Measurements from ENCODE around the gene TCAIM. TPM values are rescaled to one million over a fixed set of nuclear protein-coding genes. Genes with fewer than 3 reads are reported as not detected.

The TCAIM gene
- polyA plus RNA-seq, 1 of the 3 experiments (the other 2 are of a cell fraction) = 8.4 TPM

DNA sequence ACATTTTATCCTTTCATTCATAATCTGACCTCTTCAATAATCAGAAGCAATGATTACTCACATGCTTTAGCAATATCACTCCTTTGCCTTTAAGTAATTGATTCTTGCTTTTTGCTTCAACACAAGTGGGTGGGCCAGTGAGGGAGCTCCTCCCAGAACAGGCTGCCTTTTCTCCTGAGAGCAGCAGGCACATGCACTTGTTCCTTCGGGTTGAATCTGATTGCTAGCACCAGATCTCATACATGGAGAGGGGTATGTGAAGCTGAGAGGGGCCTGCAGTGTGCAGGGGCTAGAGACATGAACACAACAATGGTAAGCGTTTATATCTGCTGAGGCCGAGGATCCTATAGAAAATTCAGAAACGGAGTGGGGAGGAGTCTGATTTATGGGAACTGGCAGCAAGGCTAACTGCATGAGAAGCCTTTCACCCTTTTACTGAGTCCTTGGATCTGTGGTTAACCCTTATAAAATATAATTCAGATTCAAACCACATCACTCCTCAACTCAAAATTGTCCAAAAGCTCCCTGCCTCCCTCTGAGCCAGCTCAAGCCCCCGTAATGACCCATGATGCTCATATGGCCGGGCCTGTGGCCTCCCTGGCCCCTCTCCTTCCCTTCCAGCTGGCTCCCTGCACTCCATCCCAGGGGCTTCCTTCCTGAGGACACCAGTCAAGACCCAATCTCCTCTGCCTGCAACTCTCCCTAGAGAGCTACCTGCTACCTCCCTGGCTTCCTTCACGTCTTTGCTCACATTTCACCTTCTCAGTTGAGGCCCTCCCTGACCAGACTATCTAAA, 106.5 kb downstream of the TCAIM start:
- Histone ChIP-seq H3K4me1 (ENCODE audit: control insufficient read depth in 1 of 2, insufficient read depth in 2 of 2, low read depth in 1 of 2, low read length in 1 of 2) (peaks cover 3 to 6% of the 10 kb centered on the region in 2 experiments; a peak in 2 of 4 replicates), H3K4me3 (ENCODE audit: low read depth in 2 of 2, low read length in 1 of 2) (no peak overlapping the region), H3K9ac (no peak overlapping the region), H3K4me2 (no peak overlapping the region), H3F3A (replicated peaks; ENCODE audit: insufficient read depth) (peaks cover 6% of the 10 kb centered on the region), H3K9me3 (peaks cover 8% of the 10 kb centered on the region; the same call in 1 of the 2 replicates), H3K27me3 (ENCODE audit: insufficient read depth) (no peaks in the 10 kb centered on the region), H3K36me3 (replicated peaks in 1 of 2; ENCODE audit: control insufficient read depth in 1 of 2, insufficient read depth in 2 of 2, low read length in 1 of 2) (peaks cover 50 to 60% of the 10 kb centered on the region in 2 experiments), H3K27ac (ENCODE audit: low read depth in 2 of 2, low read length in 1 of 2) (no peak overlapping the region), H2AFZ (ENCODE audit: low read depth) (no peak overlapping the region), H3K9me2 (no peaks in the 10 kb centered on the region), H4K20me1 (ENCODE audit: insufficient read depth) (no peaks in the 10 kb centered on the region), H3K79me2 (ENCODE audit: insufficient read depth) (no peaks in the 10 kb centered on the region)
- DNase-seq = no peak
- ChIA-PET POLR2A (interaction anchor here (1.0 kb wide), 1 partner anchor 140 kb away, joined by 4 read pairs; the partner anchor contains the start of gene ZNF660), CTCF (interaction anchor here (0.5 kb wide), 1 partner anchor 26 kb away, joined by 3 read pairs; no protein-coding TSS in a partner anchor)
- 98% methylated on average over 7 of the region's 7 CpGs for WGBS (ENCODE audit: low lambda C conversion rate)
- no peak for TF ChIP-seq MXI1 (IDR thresholded peaks at IDR 0.05; ENCODE audit: low read depth, low read length)

DNA sequence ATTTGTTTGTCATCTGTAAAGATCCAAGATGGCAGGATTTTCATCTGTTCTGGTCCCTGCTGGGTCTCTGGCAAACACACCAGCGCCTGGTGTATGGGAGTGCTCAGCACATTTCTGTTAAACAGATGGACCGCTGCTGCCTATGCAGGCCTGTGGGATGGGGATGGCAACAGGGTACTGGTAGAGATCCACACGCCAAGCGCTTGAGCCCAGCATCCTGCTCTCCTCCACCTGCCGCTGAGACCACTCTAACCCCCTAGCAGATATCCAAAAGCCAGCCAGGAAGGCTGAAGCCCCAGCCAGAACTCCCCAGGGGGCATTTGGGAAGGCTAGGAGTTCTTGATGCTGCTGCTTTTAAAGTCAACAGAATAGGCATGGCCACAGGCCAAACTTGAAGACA, 107.2 kb downstream of the TCAIM start:
- H3K9me2 ChIP-seq = no peaks in the 10 kb centered on the region
- H3K9ac ChIP-seq = no peak overlapping the region
- ChIA-PET POLR2A (no interaction called here), CTCF (no interaction called here)
- TF ChIP-seq YY1 (IDR thresholded peaks at IDR 0.05; ENCODE audit: low read depth) = no peak
- TF ChIP-seq GATA2 (CRISPR knock-in tag; IDR thresholded peaks at IDR 0.05) = no peak
- no peak for TF ChIP-seq SMC3 (IDR thresholded peaks at IDR 0.05; ENCODE audit: low read depth, low read length)
- TF ChIP-seq RXRA (IDR thresholded peaks at IDR 0.05; ENCODE audit: borderline replicate concordance, low read depth) = no peak
- TF ChIP-seq NRF1 (IDR thresholded peaks at IDR 0.05; ENCODE audit: low read depth, low read length) = no peak
- TF ChIP-seq ZBTB33 (IDR thresholded peaks at IDR 0.05; ENCODE audit: borderline replicate concordance, low read depth) = no peak
- TF ChIP-seq FOSL2 (IDR thresholded peaks at IDR 0.05; ENCODE audit: borderline replicate concordance, low read depth) = no peak
- TF ChIP-seq FOXM1 (IDR thresholded peaks at IDR 0.05; ENCODE audit: low read depth) = no peak
- no peak for TF ChIP-seq MEF2A (IDR thresholded peaks at IDR 0.05; ENCODE audit: borderline replicate concordance, low read depth)
- TF ChIP-seq, protein P1, sequence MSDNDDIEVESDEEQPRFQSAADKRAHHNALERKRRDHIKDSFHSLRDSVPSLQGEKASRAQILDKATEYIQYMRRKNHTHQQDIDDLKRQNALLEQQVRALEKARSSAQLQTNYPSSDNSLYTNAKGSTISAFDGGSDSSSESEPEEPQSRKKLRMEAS (IDR thresholded peaks at IDR 0.05; ENCODE audit: low read depth) = no peak
- TF ChIP-seq CTCF (IDR thresholded peaks at IDR 0.05) = no peak
- no peak for TF ChIP-seq RFX5 (IDR thresholded peaks at IDR 0.05; ENCODE audit: low read length)
- no peak for TF ChIP-seq POLR2AphosphoS5 (IDR thresholded peaks at IDR 0.05; ENCODE audit: low read depth, low read length)
- TF ChIP-seq SIN3A (IDR thresholded peaks at IDR 0.05; ENCODE audit: borderline replicate concordance, low read depth, low read length) = no peak
- TF ChIP-seq TCF12 (IDR thresholded peaks at IDR 0.05) = no peak
- TF ChIP-seq, protein P2, sequence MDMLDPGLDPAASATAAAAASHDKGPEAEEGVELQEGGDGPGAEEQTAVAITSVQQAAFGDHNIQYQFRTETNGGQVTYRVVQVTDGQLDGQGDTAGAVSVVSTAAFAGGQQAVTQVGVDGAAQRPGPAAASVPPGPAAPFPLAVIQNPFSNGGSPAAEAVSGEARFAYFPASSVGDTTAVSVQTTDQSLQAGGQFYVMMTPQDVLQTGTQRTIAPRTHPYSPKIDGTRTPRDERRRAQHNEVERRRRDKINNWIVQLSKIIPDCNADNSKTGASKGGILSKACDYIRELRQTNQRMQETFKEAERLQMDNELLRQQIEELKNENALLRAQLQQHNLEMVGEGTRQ (IDR thresholded peaks at IDR 0.05; ENCODE audit: borderline replicate concordance, low read depth, low read length) = no peak
- TF ChIP-seq TEAD4 (IDR thresholded peaks at IDR 0.05; ENCODE audit: borderline replicate concordance, insufficient read depth) = no peak
- TF ChIP-seq RAD21 (IDR thresholded peaks at IDR 0.05; ENCODE audit: low read length) = no peak
- H4K20me1 ChIP-seq (ENCODE audit: insufficient read depth) = no peaks in the 10 kb centered on the region
- no peaks in the 10 kb centered on the region for H3K79me2 ChIP-seq (ENCODE audit: insufficient read depth)
- H3K27me3 ChIP-seq (ENCODE audit: insufficient read depth) = no peaks in the 10 kb centered on the region
- H3K27ac ChIP-seq (ENCODE audit: low read depth in 2 of 2, low read length in 1 of 2) = no peak overlapping the region; a peak in 1 of 4 replicates
- no peaks in the 10 kb centered on the region for H3F3A ChIP-seq (replicated peaks; ENCODE audit: insufficient read depth)
- DNase-seq = no peak
- 93% methylated on average over 5 of the region's 5 CpGs for WGBS (ENCODE audit: low lambda C conversion rate)
- H3K36me3 ChIP-seq (replicated peaks in 1 of 2; ENCODE audit: control insufficient read depth in 1 of 2, insufficient read depth in 2 of 2, low read length in 1 of 2) = peaks cover 55 to 66% of the 10 kb centered on the region in 2 experiments
- H3K4me1 ChIP-seq (ENCODE audit: control insufficient read depth in 1 of 2, insufficient read depth in 2 of 2, low read depth in 1 of 2, low read length in 1 of 2) = peaks cover 0 to 5% of the 10 kb centered on the region in 2 experiments; a peak in 1 of 4 replicates
- H2AFZ ChIP-seq (ENCODE audit: low read depth) = no peak overlapping the region
- H3K4me2 ChIP-seq = no peak overlapping the region
- H3K4me3 ChIP-seq (ENCODE audit: low read depth in 2 of 2, low read length in 1 of 2) = no peak overlapping the region
- peaks cover 8% of the 10 kb centered on the region; the same call in 1 of the 2 replicates for H3K9me3 ChIP-seq

Data from SK-N-SH (cell line).